K562 (cell line): ENCODE measurements around the gene SLC9B2. TPM values are rescaled to one million over a fixed set of nuclear protein-coding genes. Genes with fewer than 3 reads are reported as not detected.

Experiments
- PCBP2 ChIP-seq: fragments of 200-400 bp; formaldehyde crosslinking; IDR thresholded peaks from 2 replicates; pipeline ENCODE4 v1.6.1; 2018; ENCODE audit warnings: low read length, low read depth, mild to moderate bottlenecking, moderate library complexity; ENCODE audit not compliant: poor library complexity, severe bottlenecking
- ZNF318 ChIP-seq, 2 experiments: fragments of 450-650 bp; IDR thresholded peaks; 2 replicates each; pipeline ENCODE4 v1.6.1; 2016; ENCODE audit warnings: mild to moderate bottlenecking in 2 of 2, borderline replicate concordance in 1 of 2, low read depth in 1 of 2, moderate library complexity in 1 of 2
- polyA plus RNA-seq, 8 experiments: library from polyadenylated mRNA; depleted of rRNA in 4 of 8; stranded (reverse) in 5 of 8; unstranded in 3 of 8; fragments of >200 nt; fragmentation: Nextera tagmentation in 2 of 8; fragmentation: Illumina TruSeq in 1 of 8; extraction: Ambion mirVana in 2 of 8; extraction: Trizol in 1 of 8; gene quantifications; 2 replicates each; pipeline versions ENCODE4 v1.2.1 to v1.2.3, GENCODE V29; 2011 to 2014; ENCODE audit warnings: inconsistent platforms in 1 of 8, missing spikeins in 1 of 8
- total RNA-seq, 7 experiments: library from RNA; depleted of rRNA in 6 of 7; stranded (reverse); fragments of >200 nt in 6 of 7; fragmentation: Illumina TruSeq in 2 of 7; extraction: Trizol in 2 of 7; gene quantifications; 2 replicates each; pipeline versions ENCODE4 v1.2.1 to v1.2.3, GENCODE V29; 2011 to 2021; ENCODE audit warnings: low replicate concordance in 1 of 7

The SLC9B2 gene
- total and polyA plus RNA-seq, 9 of the 15 experiments (the other 6 are each of a cell fraction or from before 2014, with no cell fraction given) = 6.6 to 14.6 (median 11.4) TPM

GRCh38 chr4:103018391-103019307, 57.9 kb downstream of the SLC9B2 start (continued):
- TF ChIP-seq PCBP2 = no peak
- no peak for TF ChIP-seq ZNF318 (IDR thresholded peaks at IDR 0.05; ENCODE audit: borderline replicate concordance in 1 of 2, low read depth in 1 of 2)
